ENCODE results near the gene POMT1.

DNA sequence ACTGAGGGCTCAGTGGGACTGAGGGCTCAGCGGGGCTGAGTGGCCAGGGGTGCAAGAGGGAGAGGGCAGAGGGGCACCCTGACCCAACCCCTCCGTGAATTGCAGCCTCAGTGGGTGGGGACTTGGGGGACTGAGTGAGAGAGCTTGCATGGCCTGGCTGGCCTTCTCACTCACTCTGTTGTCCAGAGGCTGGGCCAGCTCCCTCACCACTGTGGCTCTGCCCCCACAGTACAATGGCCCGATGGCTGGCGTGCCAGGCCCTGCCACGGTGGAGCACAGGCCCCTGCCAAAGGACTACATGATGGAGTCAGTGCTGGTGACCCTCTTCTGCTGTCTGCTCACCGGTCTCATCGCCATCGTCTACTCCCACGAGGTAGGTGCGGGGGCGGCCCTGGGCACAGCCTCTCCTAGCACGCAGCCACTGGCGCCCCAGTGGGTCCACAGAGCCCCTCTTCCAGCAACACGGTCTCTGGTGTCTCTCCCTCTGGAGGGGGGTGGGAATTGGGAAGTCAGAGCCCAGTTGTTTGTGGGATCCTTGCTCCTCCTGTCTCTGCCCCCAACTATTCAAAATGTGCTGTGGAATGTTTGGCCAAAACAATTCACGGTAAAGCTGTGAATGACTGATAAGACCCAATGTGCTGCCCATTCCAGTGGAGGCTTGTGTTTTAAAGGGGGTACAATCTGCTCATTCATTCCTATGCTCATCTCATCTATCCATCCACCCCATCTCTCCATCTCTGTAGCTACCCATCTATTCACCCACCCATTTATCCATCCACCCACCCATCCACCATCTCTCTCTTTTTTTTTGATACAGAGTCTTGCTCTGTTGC lies 53.3 kb downstream of the POMT1 start:
- TF ChIP-seq, protein P1, sequence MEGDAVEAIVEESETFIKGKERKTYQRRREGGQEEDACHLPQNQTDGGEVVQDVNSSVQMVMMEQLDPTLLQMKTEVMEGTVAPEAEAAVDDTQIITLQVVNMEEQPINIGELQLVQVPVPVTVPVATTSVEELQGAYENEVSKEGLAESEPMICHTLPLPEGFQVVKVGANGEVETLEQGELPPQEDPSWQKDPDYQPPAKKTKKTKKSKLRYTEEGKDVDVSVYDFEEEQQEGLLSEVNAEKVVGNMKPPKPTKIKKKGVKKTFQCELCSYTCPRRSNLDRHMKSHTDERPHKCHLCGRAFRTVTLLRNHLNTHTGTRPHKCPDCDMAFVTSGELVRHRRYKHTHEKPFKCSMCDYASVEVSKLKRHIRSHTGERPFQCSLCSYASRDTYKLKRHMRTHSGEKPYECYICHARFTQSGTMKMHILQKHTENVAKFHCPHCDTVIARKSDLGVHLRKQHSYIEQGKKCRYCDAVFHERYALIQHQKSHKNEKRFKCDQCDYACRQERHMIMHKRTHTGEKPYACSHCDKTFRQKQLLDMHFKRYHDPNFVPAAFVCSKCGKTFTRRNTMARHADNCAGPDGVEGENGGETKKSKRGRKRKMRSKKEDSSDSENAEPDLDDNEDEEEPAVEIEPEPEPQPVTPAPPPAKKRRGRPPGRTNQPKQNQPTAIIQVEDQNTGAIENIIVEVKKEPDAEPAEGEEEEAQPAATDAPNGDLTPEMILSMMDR (IDR thresholded peaks at IDR 0.05; ENCODE audit: low read depth, low read length) = no peak
- TF ChIP-seq MYC (IDR thresholded peaks at IDR 0.05; ENCODE audit: low read depth, low read length) = no peak

Data from NB4 (cell line).